ENCODE results near the gene NDE1. TPM values are rescaled to one million over a fixed set of nuclear protein-coding genes. Genes with fewer than 3 reads are reported as not detected.
"Not testable (repeated sequence)": the region's sequence is repeated elsewhere in the genome, so short reads cannot be mapped to it uniquely, and the experiment has no call there.

NDE1 gene
- polyA plus RNA-seq, 1 donor: 15.9 TPM

- no peak for DNase-seq (ENCODE audit: low read depth)
These were observed 49.8 kb downstream of the NDE1 start for GRCh38 chr16:15699819-15700218.

- DNase-seq (ENCODE audit: low read depth): no peak
These were observed 51.3 kb downstream of the NDE1 start for GRCh38 chr16:15701367-15701766.

- DNase-seq (ENCODE audit: low read depth): no peak
These were observed 52.2 kb downstream of the NDE1 start for GRCh38 chr16:15701975-15702970.

GRCh38 chr16:15703029-15703736 lies 53.1 kb downstream of the NDE1 start:
- DNase-seq (ENCODE audit: low read depth): no peak

- peak; percentile 11 for DNase-seq (ENCODE audit: low read depth)
These were observed 54.5 kb downstream of the NDE1 start for GRCh38 chr16:15704545-15704987.

GRCh38 chr16:15705064-15705565 lies 55.1 kb downstream of the NDE1 start:
- no peak for DNase-seq (ENCODE audit: low read depth)

GRCh38 chr16:15707332-15707731 lies 57.3 kb downstream of the NDE1 start:
- no peak for DNase-seq (ENCODE audit: low read depth)

- no peak for DNase-seq (ENCODE audit: low read depth)
These were observed 58.1 kb downstream of the NDE1 start for GRCh38 chr16:15708096-15708495.

- DNase-seq (ENCODE audit: low read depth): no peak
These were observed 59.0 kb downstream of the NDE1 start for GRCh38 chr16:15708997-15709396.

GRCh38 chr16:15714393-15715172 lies 64.5 kb downstream of the NDE1 start:
- no peak for DNase-seq (ENCODE audit: low read depth)

GRCh38 chr16:15715221-15715620 lies 65.2 kb downstream of the NDE1 start:
- no peak for DNase-seq (ENCODE audit: low read depth)

GRCh38 chr16:15716694-15717447 lies 66.8 kb downstream of the NDE1 start:
- DNase-seq (ENCODE audit: low read depth): no peak

- no peak for DNase-seq (ENCODE audit: low read depth)
These were observed 71.0 kb downstream of the NDE1 start for GRCh38 chr16:15721018-15721417.

GRCh38 chr16:15723808-15724207 lies 73.8 kb downstream of the NDE1 start:
- no peak for DNase-seq (ENCODE audit: low read depth)

GRCh38 chr16:15725641-15726240 lies 75.7 kb downstream of the NDE1 start:
- no peak for DNase-seq (ENCODE audit: low read depth)

- no peak for DNase-seq (ENCODE audit: low read depth)
These were observed 76.7 kb downstream of the NDE1 start for GRCh38 chr16:15726715-15727114.

GRCh38 chr16:15727697-15728096 lies 77.7 kb downstream of the NDE1 start:
- DNase-seq (ENCODE audit: low read depth): not testable (repeated sequence)

- no peak for DNase-seq (ENCODE audit: low read depth)
These were observed 79.1 kb downstream of the NDE1 start for GRCh38 chr16:15729152-15729551.

GRCh38 chr16:15732416-15732815 lies 82.4 kb downstream of the NDE1 start:
- no peak for DNase-seq (ENCODE audit: low read depth)

- DNase-seq (ENCODE audit: low read depth): no peak
These were observed 85.6 kb downstream of the NDE1 start for GRCh38 chr16:15735610-15736009.

GRCh38 chr16:15736529-15736928 lies 86.5 kb downstream of the NDE1 start:
- no peak for DNase-seq (ENCODE audit: low read depth)

All from forelimb muscle (tissue), 1 donor.